NCI-H2227 (cell line): ENCODE results near the gene ZNF740.
A peak's percentile ranks its signal among the peaks of the same experiment; 100 is the strongest.
"Not testable (repeated sequence)": the region's sequence is repeated elsewhere in the genome, so short reads cannot be mapped to it uniquely, and the experiment has no call there.

Source experiments
- DNase-seq: peaks from one replicate; lab custom pipeline; 2025; ENCODE audit not compliant: unreplicated experiment; lab: John Stamatoyannopoulos, UW

The ZNF740 gene

DNA sequence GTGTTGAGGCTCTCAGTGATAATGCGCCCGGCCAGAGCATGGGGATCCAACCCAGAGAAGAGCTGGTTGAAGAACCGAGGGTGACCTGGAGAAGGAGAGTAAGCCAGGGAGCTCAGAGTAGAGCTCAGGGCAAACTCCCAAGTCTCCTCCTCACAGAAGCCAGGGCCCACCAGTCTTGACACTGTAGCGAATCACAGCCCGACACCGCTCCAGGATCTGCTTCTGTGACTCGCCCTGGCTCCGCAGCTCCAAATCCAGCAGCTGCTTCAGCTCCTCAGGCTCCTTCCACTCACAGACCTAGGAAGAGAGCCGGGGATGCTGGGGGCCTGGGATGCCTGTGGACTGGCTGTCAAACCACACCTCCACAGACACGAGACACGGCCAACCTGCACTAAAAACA lies 8.2 kb upstream of the ZNF740 start:
- DNase-seq: no peak

DNA sequence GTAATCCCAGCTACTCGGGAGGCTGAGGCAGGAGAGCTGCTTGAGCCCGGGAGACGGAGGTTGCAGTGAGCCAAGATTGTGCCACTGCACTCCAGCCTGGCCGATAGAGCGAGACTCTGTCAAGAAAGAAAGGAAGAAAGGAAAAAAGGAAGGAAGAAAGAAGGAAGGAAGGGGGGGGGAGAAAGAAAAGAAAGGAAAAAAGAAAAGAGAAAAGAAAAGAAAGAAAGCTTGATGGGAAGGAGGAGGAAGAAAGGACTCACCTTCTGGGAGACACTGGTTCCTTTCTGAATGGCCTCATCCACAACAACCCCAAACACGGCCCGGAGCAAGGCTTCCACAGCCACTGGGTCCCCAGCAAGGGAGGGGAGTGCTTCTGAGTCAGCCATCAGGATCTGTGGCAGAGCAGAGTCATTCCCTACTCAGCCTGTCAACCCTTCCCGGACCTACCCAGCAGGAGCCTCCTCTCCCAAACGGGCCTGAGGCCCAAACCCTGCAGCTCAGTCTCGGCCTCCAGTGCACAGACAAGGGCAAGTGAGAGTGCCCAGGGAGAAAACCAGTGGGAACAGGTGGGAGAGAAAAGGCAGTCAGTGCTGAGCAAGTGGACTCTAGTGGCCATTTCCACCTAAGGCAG lies 7.3 kb upstream of the ZNF740 start:
- no peak for DNase-seq

- peak; percentile 26 for DNase-seq
These were observed 5.5 kb upstream of the ZNF740 start for GRCh38 chr12:53174881-53175491.

DNA sequence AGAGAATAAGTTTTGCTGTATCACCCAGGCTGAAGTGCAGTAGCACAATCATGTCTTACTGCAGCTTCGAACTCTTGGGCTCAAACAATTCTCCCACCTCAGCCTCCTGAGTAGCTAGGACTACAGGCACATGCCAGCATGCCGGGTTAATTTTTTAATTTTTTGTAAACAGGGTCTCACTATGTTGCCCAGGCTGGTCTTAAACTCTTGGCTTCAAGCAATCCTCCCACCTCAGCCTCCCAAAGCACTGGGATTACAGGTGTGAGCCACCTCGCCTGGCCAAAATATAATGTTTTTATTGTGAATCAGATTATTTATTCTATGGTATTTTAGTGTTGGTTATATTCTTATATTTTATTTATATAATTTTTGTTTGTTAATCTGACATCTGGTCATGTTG lies 3.8 kb upstream of the ZNF740 start:
- DNase-seq: no peak

GRCh38 chr12:53177447-53177846 lies 3.1 kb upstream of the ZNF740 start:
- DNase-seq: not testable (repeated sequence)

DNA sequence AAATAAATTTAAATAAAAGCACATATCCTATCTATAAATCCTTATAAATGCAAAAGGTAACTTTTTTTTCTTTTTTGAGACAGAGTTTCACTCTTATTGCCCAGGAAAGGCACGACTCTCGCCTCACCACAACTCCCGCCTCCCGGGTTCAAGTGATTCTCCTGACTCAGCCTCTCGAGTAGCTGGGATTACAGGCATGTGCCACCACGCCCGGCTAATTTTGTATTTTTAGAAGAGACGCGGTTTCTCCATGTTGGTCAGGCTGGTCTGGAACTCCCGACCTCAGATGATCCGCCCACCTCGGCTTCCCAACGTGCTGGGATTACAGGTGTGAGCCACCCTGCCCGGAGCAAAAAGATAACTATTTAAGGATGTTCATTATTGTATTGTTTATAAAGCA lies 1.7 kb upstream of the ZNF740 start:
- not testable (repeated sequence) for DNase-seq

DNA sequence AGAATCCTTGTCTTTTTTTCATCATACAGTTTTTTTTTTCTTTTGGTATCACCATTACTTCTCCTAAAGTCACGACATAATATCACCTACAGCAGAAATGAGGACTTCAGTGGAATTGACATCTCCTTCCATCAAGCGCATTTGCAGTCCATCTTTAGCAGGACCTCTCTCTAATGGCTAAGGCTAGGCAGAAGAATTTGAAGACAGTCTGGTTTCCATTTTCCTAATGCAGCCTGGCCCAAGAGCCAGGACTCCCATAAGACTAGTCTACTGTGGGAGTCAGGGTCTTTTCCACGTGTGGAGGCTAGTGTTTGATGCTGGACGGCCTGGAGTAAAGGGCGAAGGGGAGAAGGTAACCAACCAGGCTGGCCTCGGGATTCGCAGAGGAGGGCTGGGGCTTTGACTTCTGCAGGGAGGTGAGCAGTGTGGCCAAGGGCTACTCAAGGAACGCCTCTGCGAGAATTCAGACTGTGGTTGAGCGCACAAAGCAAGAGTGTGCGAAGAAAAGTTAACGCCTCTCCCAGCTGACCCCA lies 769 bp upstream of the ZNF740 start:
- DNase-seq: no peak

DNA sequence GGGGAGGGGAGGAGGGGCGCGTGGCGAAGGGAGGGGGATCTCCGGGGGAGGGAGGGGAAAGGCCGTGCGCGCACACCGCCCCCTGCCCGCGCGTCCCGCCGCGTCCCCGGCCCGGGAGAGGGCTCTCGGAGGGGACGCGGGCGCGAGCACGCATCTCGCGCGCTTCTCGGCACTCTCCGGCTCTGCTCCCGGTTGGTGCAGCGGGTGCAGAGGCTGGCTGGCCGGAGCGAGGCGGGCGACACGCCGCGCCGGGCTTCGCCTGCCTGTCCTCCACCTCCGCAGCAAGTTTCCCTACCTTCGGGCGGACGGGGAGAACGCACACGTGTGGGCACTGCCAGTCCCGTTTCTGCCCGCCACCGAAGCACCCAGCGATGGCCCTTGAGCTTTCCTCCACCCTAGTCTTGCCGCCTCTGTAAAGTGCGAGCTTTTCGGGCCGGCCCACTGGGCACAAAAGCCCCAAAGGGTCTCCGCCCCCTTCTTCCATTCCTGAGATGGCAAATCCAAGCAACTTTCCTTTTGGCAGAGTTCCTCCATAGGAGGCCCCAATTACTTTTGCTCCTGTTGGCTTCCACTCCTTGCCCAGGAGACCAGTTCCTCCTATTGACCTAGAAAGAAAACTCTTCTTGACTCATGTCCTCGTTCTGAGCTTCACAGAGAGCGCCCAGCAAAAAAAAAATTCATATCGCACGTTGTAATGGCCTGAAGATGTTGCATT lies 566 bp downstream of the ZNF740 start:
- DNase-seq: peak; percentile 90

DNA sequence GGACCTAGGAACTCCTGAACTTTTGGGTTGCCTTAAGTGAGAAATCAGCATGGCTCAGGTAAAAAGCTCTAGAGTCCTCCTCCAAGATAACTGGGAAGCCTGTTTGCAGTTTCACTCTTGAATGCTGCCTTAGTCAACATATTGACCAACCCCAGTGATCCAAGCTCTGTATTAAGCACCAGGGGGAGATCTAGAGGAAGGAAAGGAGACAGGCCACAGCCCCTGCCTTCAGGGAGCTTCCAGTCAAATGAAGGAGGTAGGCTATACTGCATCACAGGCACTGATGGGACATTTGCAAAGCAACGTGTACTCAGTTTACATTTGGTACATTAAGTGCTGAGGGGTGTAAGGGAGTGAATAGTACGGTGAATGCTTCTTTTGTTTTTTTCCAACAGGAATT lies 1.4 kb downstream of the ZNF740 start:
- DNase-seq: no peak

- no peak for DNase-seq
These were observed 2.4 kb downstream of the ZNF740 start for GRCh38 chr12:53182903-53183302.

DNA sequence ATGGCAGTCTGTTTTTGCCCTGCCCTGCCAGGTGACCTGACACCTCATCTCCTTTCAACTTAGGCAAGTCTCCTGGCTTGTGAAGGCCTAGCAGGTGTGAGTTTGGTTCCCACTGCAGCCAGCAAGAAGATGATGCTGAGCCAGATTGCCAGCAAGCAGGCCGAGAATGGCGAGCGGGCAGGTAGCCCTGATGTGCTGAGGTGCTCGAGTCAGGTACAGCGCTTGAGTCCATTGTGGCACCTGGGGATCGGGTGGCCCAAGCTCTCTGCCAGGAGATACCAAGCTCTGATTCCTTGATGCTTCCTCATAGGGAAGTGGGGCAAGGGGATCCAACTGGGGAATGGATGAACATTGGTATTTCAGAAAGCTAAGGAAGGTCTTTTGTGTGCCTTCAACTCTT lies 4.3 kb downstream of the ZNF740 start:
- no peak for DNase-seq

DNA sequence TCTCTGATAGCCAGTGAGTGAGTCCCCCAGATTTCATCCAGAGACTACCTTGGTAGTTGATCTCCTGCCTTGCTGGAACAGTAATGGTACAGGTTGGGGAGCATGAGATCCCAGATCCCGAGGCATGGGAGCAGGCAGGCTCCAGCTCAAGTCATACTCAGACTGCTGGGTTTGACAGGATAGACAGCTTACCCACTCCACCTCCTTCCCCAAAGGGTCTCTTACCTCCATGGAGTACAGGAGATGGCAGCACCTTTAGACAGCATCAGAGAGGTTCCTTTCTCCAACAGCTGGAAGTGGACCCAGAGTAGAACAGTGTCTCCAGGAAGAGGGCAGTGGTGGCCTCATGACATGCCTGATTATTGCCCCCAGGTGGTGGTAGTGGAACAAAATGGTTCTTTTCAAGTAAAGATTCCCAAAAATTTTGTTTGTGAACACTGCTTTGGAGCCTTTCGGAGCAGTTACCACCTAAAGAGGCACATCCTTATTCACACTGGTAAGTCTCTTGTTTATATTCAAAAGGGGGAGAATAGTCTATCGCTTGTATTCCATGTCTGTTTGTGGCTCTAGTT lies 5.1 kb downstream of the ZNF740 start:
- DNase-seq: no peak

- DNase-seq: no peak
These were observed 6.2 kb downstream of the ZNF740 start for GRCh38 chr12:53186745-53187144.

- no peak for DNase-seq
These were observed 6.8 kb downstream of the ZNF740 start for GRCh38 chr12:53187145-53187899.

DNA sequence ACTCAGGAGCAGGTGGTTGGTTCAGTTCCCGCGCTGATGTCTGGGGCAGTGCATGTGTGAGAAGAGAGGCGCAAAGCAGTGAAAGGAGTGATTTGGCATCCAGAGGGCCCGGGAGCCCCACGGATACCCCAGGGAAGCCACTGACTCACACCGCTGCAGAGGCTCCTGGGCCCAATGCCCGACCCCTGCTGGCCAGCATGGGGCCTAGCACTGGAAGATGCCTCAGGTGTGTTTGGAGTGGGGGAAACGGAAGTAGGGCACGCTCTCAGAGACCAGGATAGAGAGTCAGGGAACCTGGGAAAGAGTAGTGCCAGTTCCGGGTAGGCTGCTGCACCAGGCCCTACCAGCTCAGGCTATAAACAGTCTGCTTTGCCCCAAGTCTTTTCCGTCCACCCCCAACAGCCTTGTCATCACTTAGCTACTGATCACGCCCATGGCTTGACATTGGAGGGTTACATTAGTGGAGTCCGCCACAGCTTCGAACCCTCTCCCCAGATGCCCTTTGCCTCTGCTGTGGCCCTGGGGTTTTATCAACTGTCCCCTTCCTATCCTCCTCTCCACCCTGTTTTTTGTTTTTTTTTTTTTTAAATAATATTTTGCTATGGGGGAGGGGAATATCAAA lies 9.7 kb downstream of the ZNF740 start:
- peak; percentile 54 for DNase-seq

DNA sequence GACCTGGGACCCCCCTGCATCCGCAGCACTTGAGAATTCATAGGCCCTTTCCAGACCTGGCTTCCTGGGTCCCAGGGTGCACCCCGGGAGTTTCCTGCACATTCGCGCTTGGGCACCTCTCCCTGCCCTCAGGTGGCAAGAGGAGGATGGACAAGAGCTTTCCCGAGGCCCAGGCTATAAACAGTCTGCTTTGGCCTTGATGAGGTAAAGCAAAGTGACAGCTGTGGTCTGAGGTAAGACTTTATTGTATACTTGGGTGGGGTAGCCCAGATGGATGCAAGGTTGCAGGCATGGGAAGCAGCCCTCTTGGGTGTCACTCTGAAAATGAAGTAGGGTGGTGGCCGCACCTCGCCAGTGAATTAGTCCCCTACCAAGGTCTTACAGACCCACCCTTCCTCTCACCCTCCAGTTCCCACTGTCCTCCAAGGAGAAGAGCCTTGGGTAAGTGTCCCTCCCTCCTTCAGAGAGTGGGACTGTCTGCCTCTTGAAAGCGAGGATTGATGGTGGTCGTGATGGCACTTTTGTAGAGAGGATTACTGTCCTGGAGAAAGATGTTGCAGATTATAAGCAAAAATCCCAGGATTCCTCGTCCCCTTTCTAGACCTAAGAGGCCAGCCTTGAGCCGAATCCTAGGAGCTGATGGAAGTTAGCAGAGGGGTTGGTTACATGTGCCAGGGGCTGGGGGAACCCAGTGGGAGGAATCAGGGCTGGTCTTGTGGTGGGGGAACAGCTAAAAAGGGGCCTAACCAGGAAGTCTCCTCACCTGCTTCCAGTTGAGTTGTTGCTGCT lies 10.8 kb downstream of the ZNF740 start:
- no peak for DNase-seq

DNA sequence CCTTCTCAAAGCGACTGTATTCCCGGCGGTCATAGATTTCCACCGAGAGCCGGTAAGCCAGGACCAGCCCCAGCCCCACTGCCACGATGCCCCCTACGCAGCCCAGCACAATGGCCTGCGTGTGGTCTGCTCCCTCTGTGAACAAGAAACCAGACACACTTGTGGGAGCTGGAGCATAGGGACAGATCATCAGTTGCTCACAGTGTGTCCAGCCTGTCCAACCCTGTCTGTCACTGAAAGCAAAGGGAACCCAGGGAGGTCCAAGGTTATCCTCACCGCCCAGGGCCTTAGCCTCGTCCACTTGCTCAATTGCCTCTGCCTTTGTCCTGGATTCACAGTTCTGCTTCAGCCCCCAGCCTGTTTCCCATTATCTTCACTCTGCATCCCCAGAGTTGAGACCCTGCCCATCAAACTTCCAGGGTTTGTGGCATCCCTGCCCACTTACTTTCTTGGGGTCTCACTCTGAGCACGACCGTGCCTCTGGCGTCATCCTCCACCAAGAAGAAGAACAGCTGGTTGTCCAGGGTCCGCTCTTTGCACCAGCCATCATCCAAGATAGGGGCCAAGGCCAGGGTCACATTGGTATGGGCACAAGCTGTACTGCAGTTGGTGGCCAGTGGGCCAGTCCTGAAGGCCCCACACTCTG lies 11.5 kb downstream of the ZNF740 start:
- DNase-seq: no peak

- no peak for DNase-seq
These were observed 12.1 kb downstream of the ZNF740 start for GRCh38 chr12:53192531-53193021.

DNA sequence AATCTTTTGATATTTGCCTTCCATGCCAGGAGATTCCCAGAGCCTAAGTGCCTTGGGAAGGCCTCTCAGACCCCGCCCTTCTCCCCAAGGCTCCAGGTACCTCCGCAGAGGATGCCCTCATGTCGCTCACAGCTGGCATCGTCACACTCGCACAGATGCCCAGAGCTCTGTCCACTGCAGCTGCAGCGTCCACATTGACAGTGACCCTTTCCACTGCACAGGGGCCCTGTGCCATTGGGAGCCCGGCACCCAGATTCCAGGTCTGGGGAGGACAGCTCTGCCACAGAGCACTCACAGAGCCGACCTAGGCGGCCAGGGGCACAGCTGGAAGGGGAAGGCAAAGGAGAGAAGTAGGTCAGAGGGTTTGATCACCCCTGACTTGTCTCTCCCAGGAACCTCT lies 12.5 kb downstream of the ZNF740 start:
- DNase-seq: no peak
